Measurements from ENCODE around the gene KAT5. TPM values are rescaled to one million over a fixed set of nuclear protein-coding genes. Genes with fewer than 3 reads are reported as not detected.
"Not testable (repeated sequence)": the region's sequence is repeated elsewhere in the genome, so short reads cannot be mapped to it uniquely, and the experiment has no call there.

Gene KAT5
- total RNA-seq, 4 donors from 2014 or later: 66.4 to 77.1 (median 68.3) TPM

DNA sequence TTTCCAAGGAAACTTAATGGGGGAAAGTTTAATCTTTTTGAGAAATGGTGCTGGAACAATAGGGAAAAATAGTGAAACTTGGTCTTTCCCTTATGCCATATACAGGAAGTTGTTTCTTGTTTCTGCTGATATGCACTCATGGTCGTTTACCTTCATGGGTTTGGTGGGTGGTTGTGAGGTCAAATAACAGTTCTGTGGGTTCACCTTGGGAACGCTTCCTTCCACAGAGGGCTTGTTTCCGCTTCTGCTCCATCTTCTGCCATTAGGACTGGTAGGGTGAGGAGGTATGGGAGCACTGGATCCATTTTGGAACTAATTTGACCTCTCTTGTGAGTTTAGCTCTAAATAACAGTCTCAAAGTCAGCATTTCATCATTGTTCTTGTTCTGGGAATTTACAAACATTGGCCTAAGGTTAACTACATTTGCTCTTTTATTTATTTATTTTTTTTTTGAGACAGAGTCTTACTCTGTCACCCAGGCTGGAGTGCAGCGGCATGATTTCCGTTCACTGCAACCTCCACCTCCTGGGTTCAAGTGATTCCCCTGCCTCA lies 31.8 kb upstream of the KAT5 start:
- TF ChIP-seq POLR2A (IDR thresholded peaks at IDR 0.05; ENCODE audit: low read depth) (no peak), CTCF (IDR thresholded peaks at IDR 0.05) (no peak), POLR2AphosphoS5 (IDR thresholded peaks at IDR 0.05) (no peak), EP300 (IDR thresholded peaks at IDR 0.05) (no peak)
- Histone ChIP-seq H3K4me1 (peaks cover 0 to 2% (median under 1%) of the 10 kb centered on the region in 4 donors), H3K36me3 (no peaks in the 10 kb centered on the region), H3K4me3 (no peak overlapping the region), H3K9me3 (no peaks in the 10 kb centered on the region), H3K27ac (replicated peaks in 1 of 4) (no peak overlapping the region), H3K27me3 (no peaks in the 10 kb centered on the region)
- intact Hi-C loops (cut with DNase I): no loop called here
- WGBS: 86% methylated on average over 5 of the region's 5 CpGs
- no peak for DNase-seq (ENCODE audit: extremely low spot score)

- H3K9me3 ChIP-seq; H3K4me1 ChIP-seq; H3K4me3 ChIP-seq; H3K27ac ChIP-seq (replicated peaks in 1 of 4); H3K36me3 ChIP-seq; DNase-seq (ENCODE audit: extremely low spot score); intact Hi-C loops (cut with DNase I); H3K27me3 ChIP-seq: not testable (repeated sequence)
- WGBS: 92% methylated on average over 6 of the region's 6 CpGs
Measured at GRCh38 chr11:65683480-65683879, 28.6 kb upstream of the KAT5 start.

DNA sequence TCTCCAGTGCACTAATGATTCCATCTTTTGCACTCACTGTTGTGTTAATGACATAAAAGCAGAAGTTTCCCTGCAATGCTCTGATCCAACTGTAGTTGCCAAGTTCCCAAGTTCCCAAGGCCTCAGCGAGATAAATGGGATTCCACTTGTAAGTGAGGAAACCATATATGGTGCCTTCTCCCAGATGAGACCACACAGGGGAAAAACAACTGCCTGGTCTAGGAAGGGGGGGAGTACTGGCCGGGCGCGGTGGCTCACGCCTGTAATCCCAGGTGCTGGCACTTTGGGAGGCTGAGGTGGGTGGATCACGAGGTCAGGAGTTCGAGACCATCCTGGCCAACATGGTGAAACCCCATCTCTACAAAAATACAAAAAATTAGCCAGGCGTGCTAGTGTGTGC lies 26.1 kb upstream of the KAT5 start:
- Histone ChIP-seq H3K27ac (replicated peaks in 1 of 4) (peak overlapping the region; percentile 59 to 77 (median 69)), H3K36me3 (no peaks in the 10 kb centered on the region), H3K9me3 (no peaks in the 10 kb centered on the region), H3K27me3 (no peaks in the 10 kb centered on the region), H3K4me3 (no peak overlapping the region), H3K4me1 (peaks cover 0 to 9% (median 8%) of the 10 kb centered on the region in 4 donors)
- DNase-seq (ENCODE audit: extremely low spot score): no peak
- intact Hi-C loops (cut with DNase I): no loop called here
- WGBS: 51% methylated on average over 8 of the region's 8 CpGs
- TF ChIP-seq CTCF (IDR thresholded peaks at IDR 0.05) (peak in 1 of 3 experiments; percentile 5), POLR2A (IDR thresholded peaks at IDR 0.05; ENCODE audit: low read depth) (no peak), EP300 (IDR thresholded peaks at IDR 0.05) (no peak), POLR2AphosphoS5 (IDR thresholded peaks at IDR 0.05) (peak; percentile 32 to 71)

DNA sequence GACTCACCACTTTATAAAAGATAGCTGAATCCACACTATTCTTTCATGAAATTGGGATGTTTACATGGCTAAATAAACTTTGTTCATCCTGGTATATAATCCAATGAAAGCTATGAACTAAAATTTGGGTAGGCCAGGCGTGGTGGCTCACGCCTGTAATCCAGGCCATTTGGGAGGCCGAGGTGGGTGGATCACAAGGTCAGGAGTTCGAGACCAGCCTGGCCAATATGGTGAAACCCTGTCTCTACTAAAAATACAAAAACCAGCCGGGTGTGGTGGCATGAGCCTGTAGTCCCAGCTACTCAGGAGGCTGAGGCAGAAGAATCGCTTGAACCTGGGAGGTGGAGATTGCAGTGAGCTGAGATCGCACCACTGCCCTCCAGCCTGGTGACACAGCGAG lies 20.2 kb upstream of the KAT5 start:
- H3K36me3 ChIP-seq; DNase-seq (ENCODE audit: extremely low spot score); intact Hi-C loops (cut with DNase I); H3K27ac ChIP-seq (replicated peaks in 1 of 4); H3K9me3 ChIP-seq; H3K4me3 ChIP-seq; H3K27me3 ChIP-seq: not testable (repeated sequence)
- peaks cover 7 to 12% (median 11%) of the 10 kb centered on the region in 4 donors for H3K4me1 ChIP-seq
- 94% methylated on average over 8 of the region's 8 CpGs for WGBS

DNA sequence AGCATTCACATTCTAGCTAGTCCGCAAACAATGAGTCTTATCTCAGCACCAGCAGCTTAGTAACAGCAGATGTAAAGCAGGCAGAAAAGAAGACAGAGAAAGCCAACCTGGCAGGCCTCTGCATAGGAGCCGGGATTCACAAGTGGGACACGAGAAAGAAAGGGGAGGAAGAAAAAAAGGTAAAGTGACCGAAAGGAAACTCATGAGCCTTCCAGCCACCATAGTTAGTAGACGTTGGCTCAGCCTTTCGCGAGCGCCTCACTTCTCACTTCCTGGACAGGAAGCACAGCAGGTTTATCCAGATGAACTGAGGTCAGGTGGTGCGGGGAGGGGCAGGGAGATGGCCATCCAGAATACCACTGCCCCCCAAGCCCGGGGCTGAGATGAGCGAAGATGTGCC lies 19.7 kb upstream of the KAT5 start:
- H3K9me3 ChIP-seq: no peaks in the 10 kb centered on the region
- no peak overlapping the region for H3K4me3 ChIP-seq
- intact Hi-C loops (cut with DNase I): no loop called here
- H3K4me1 ChIP-seq: peaks cover 7 to 12% (median 11%) of the 10 kb centered on the region in 4 donors
- WGBS: 76% methylated on average over 11 of the region's 11 CpGs
- H3K36me3 ChIP-seq: no peaks in the 10 kb centered on the region
- H3K27ac ChIP-seq (replicated peaks in 1 of 4): no peak overlapping the region
- DNase-seq (ENCODE audit: extremely low spot score): no peak
- no peaks in the 10 kb centered on the region for H3K27me3 ChIP-seq
- TF ChIP-seq EP300 (IDR thresholded peaks at IDR 0.05) (no peak), CTCF (IDR thresholded peaks at IDR 0.05) (no peak), POLR2A (IDR thresholded peaks at IDR 0.05; ENCODE audit: low read depth) (no peak), POLR2AphosphoS5 (IDR thresholded peaks at IDR 0.05) (no peak)
